Activated T-helper 1 cell treated with anti-CD3 and anti-CD28 coated beads, Interleukin-12 subunit alpha, Interleukin-12 subunit beta, Interleukin-2, Interleukin-4 antibody, amounts not matched to agents 30 ng/mL and 10 ng/mL and 1 ng/mL, durations not matched to agents 14 hours and 24 hours and 36 hours (primary cell): ENCODE data around the gene WNK1. TPM values are rescaled to one million over a fixed set of nuclear protein-coding genes. Genes with fewer than 3 reads are reported as not detected.

Source experiments
- DNase-seq: peaks from one replicate; pipeline ENCODE4 v3.0.0; 2021; ENCODE audit warnings: low spot score
- H3K27ac Mint-ChIP-seq: one replicate; pipeline ENCODE4 v1.8.0; 2021; ENCODE audit warnings: mild to moderate bottlenecking, mixed read lengths
- H3K27me3 Mint-ChIP-seq: one replicate; pipeline ENCODE4 v1.8.0; 2022; ENCODE audit warnings: mild to moderate bottlenecking, moderate library complexity, mixed read lengths; ENCODE audit not compliant: insufficient read depth
- H3K36me3 Mint-ChIP-seq: one replicate; pipeline ENCODE4 v1.8.0; 2021; ENCODE audit warnings: low read depth, mixed read lengths
- H3K4me1 Mint-ChIP-seq: one replicate; pipeline ENCODE4 v1.8.0; 2021; ENCODE audit warnings: low read depth, mixed read lengths
- H3K4me3 Mint-ChIP-seq: one replicate; pipeline ENCODE4 v1.8.0; 2021; ENCODE audit warnings: mild to moderate bottlenecking, moderate library complexity, mixed read lengths
- H3K9me3 Mint-ChIP-seq: one replicate; pipeline ENCODE4 v1.8.0; 2021; ENCODE audit warnings: mixed read lengths
- intact Hi-C: fragments of 100-400 bp; cut with micrococcal nuclease; formaldehyde crosslinking; loops from one replicate; pipeline ENCODE4 v1.15.1; 2024
- total RNA-seq: library from RNA; stranded (reverse); gene quantifications from 2 replicates; pipeline ENCODE4 v1.2.3, GENCODE V29; 2022

WNK1 gene
- total RNA-seq, 1 donor from 2014 or later, result 178 TPM

- no peak for DNase-seq
- H3K36me3 Mint-ChIP-seq, result peaks cover 10% of the 10 kb centered on the region
- H3K27ac Mint-ChIP-seq, result peak overlapping the region; percentile 32
- H3K9me3 Mint-ChIP-seq, result peaks cover 18% of the 10 kb centered on the region
- no peaks in the 10 kb centered on the region for H3K27me3 Mint-ChIP-seq
- peaks cover 65% of the 10 kb centered on the region for H3K4me1 Mint-ChIP-seq
- H3K4me3 Mint-ChIP-seq, result no peak overlapping the region
- intact Hi-C loops, result no loop called here
Measured at GRCh38 chr12:726281-727140, 25.9 kb upstream of the WNK1 start.

DNA sequence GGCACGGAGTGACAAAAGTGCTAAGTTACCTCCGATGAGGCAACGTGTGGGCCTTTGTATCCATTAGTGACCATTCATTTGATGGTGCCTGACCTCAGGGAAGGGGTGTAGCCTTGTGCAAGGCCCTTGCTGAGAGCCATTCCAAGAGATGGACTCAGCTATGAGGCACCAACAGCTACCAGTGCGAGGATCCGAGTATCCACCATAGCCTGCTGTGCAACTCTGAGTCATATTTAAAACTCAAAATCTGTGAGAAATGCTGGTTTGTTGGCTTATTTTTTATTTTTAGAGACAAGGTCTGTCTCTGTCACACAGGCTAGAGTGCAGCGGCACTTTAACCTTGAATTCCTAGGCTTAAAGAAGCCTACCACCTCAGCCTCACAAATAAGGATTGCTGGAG, 25.1 kb upstream of the WNK1 start:
- Mint-ChIP-seq H3K36me3 (peaks cover 10% of the 10 kb centered on the region), H3K9me3 (peaks cover 18% of the 10 kb centered on the region), H3K4me1 (peaks cover 65% of the 10 kb centered on the region), H3K27ac (no peak overlapping the region), H3K27me3 (no peaks in the 10 kb centered on the region), H3K4me3 (no peak overlapping the region)
- no peak for DNase-seq
- intact Hi-C loops, result no loop called here

DNA sequence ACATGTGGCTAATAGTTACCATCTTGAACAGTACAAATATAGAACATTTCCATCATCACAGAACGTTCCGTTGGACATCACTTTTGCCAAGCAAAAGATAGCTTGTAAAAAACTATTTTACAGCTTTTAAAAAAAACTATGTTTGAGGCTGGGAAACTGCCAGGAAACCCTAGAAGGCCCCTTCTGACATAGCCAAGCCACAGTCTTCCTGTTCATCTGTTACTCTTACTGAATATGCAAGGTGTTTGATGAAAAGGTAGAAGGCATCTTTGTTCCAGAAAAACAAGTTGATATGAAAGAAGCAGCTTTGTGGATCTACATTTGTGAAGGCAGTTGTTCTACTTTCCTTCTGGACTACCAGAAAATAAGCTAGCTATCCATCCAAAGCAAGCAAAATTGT, 23.6 kb upstream of the WNK1 start:
- peaks cover 18% of the 10 kb centered on the region for H3K9me3 Mint-ChIP-seq
- H3K27ac Mint-ChIP-seq, result peak overlapping the region; percentile 70
- H3K27me3 Mint-ChIP-seq, result no peaks in the 10 kb centered on the region
- H3K4me1 Mint-ChIP-seq, result peaks cover 56% of the 10 kb centered on the region
- intact Hi-C loops, result loop anchor here (1.0 to 2.0 kb wide), 2 partner anchors 16 to 23 kb away; no protein-coding TSS in a partner anchor
- no peak overlapping the region for H3K4me3 Mint-ChIP-seq
- DNase-seq, result no peak
- peaks cover 10% of the 10 kb centered on the region for H3K36me3 Mint-ChIP-seq

GRCh38 chr12:729221-729620, 23.2 kb upstream of the WNK1 start:
- no peaks in the 10 kb centered on the region for H3K27me3 Mint-ChIP-seq
- H3K4me1 Mint-ChIP-seq, result peaks cover 52% of the 10 kb centered on the region
- no peak for DNase-seq
- H3K4me3 Mint-ChIP-seq, result no peak overlapping the region
- peaks cover 18% of the 10 kb centered on the region for H3K9me3 Mint-ChIP-seq
- peak overlapping the region; percentile 70 for H3K27ac Mint-ChIP-seq
- intact Hi-C loops, result loop anchor here (1.0 to 2.0 kb wide), 2 partner anchors 16 to 22 kb away; no protein-coding TSS in a partner anchor
- peaks cover 8% of the 10 kb centered on the region for H3K36me3 Mint-ChIP-seq

GRCh38 chr12:730550-730949, 21.8 kb upstream of the WNK1 start:
- Mint-ChIP-seq H3K4me3 (no peak overlapping the region), H3K9me3 (peaks cover 18% of the 10 kb centered on the region), H3K36me3 (peaks cover 5% of the 10 kb centered on the region), H3K4me1 (peaks cover 41% of the 10 kb centered on the region), H3K27me3 (no peaks in the 10 kb centered on the region), H3K27ac (no peak overlapping the region)
- no peak for DNase-seq
- intact Hi-C loops, result no loop called here

GRCh38 chr12:737122-737739, 15.1 kb upstream of the WNK1 start:
- intact Hi-C loops, result no loop called here
- Mint-ChIP-seq H3K27ac (no peak overlapping the region), H3K4me3 (no peak overlapping the region), H3K4me1 (peaks cover 8% of the 10 kb centered on the region), H3K36me3 (no peaks in the 10 kb centered on the region), H3K9me3 (no peaks in the 10 kb centered on the region), H3K27me3 (no peaks in the 10 kb centered on the region)
- no peak for DNase-seq

DNA sequence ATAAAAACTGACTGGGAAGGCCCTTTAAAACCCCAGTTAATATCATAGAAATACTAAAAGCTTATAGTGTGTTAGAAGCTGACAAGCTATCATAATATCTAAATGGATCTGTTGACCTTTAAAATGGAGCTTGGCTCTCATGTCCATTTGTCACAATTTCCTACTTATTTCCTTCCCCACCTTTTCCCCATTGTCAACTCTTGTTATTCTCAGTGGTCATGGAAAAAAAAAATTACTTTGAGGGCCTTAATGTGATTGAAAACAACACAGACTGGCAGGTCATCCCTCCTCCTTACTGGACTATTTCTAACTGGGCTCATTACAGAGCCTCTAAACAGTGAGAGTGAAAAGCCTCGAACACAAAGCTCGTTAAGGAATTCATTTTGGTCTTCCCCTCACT, 13.7 kb upstream of the WNK1 start:
- Mint-ChIP-seq H3K36me3 (no peaks in the 10 kb centered on the region), H3K9me3 (no peaks in the 10 kb centered on the region), H3K4me1 (peaks cover 17% of the 10 kb centered on the region), H3K27me3 (no peaks in the 10 kb centered on the region), H3K4me3 (no peak overlapping the region), H3K27ac (no peak overlapping the region)
- intact Hi-C loops, result no loop called here
- DNase-seq, result no peak

DNA sequence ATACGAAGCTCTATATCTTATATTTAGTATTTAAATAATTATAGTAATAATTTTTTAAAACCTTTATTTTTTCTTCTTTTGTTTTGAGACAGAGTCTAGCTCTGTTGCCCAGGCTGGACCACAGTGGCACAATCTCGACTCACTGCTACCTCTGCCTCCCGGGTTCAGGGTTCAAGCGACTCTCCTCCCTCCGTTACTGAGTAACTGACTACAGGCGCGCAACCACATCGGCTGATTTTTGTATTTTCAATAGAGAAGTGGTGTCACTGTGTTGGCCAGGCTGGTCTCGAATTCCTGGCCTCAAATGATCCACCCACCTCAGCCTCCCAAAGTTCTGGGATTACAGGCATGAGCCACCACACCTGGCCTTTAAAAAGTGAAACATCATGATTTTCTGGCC, 13.0 kb upstream of the WNK1 start:
- no peaks in the 10 kb centered on the region for H3K27me3 Mint-ChIP-seq
- no peak for DNase-seq
- no peaks in the 10 kb centered on the region for H3K36me3 Mint-ChIP-seq
- H3K4me1 Mint-ChIP-seq, result peaks cover 23% of the 10 kb centered on the region
- H3K9me3 Mint-ChIP-seq, result no peaks in the 10 kb centered on the region
- intact Hi-C loops, result no loop called here
- H3K27ac Mint-ChIP-seq, result no peak overlapping the region
- H3K4me3 Mint-ChIP-seq, result no peak overlapping the region

- no peaks in the 10 kb centered on the region for H3K9me3 Mint-ChIP-seq
- H3K27ac Mint-ChIP-seq, result no peak overlapping the region
- H3K36me3 Mint-ChIP-seq, result no peaks in the 10 kb centered on the region
- DNase-seq, result no peak
- H3K27me3 Mint-ChIP-seq, result no peaks in the 10 kb centered on the region
- H3K4me1 Mint-ChIP-seq, result peaks cover 24% of the 10 kb centered on the region
- intact Hi-C loops, result no loop called here
- H3K4me3 Mint-ChIP-seq, result no peak overlapping the region
Measured at GRCh38 chr12:740921-741320, 11.5 kb upstream of the WNK1 start.

DNA sequence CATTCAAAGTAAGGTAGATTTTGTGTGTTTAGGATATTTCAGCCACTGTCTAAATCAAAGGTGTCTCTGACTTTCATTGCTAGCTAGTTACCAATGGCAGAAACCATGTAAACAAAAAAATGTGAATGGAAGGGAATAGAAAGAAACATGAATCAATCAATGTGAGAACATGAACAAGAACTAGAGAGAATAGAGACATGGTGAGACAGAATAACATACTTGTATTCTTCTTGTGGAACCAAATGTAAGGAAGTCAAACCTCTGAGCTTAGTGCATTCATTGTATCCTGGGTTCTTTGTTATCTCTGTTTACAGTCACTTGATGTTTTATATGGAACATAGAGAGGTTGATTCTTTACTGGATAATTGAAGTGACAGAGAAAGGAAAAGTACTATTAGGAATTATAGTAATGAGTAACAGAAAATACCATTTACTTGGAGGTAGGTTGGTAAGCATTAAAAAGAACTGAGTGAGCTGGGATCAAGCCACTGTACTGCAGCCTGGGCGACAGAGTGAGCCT, 2.6 kb upstream of the WNK1 start:
- H3K4me3 Mint-ChIP-seq, result peak overlapping the region; percentile 76
- intact Hi-C loops, result loop anchor here (2.0 to 5.0 kb wide), 4 partner anchors 37 to 842 kb away; partner anchors contain the start of genes CCDC77 and FBXL14
- peaks cover 3% of the 10 kb centered on the region for H3K4me1 Mint-ChIP-seq
- H3K9me3 Mint-ChIP-seq, result no peaks in the 10 kb centered on the region
- peaks cover 12% of the 10 kb centered on the region for H3K36me3 Mint-ChIP-seq
- H3K27ac Mint-ChIP-seq, result peak overlapping the region; percentile 86
- H3K27me3 Mint-ChIP-seq, result no peaks in the 10 kb centered on the region
- no peak for DNase-seq

DNA sequence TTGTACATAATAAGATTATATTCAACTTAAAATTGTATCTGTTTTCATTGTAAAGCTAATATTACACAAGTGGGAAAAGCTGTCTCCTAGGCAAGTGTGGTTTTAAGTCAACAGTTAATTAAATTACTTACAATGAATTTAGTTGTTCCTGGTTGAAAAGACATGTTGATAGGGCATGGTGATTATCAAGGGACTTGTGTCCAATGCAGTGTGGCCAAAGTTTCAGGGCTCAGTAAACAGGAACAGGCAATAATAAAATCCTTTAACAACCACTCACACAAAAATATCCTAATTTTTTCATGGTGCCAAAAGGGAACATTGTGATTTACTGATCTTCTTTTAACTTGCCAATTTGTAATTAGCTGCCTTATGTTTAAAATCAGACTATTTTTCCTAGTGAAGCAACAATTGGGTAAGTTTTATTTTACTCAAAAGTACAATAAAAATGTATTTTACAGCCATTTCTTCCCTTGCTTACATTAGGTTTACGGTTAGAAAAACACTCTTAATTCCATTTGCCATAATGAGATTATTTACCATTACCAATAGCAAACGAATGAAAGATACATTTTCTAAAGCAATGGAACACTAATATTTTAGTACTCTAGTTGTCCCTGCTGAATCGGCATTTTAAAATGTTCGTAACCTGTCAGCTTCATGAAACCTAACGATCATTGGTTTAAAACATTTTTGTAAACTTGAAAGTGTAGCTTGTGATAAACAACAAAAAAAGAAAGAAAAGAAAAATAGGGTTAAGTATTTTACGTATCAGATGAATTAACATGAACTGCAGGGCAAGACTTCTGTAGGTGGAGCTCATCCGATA, 1.8 kb upstream of the WNK1 start:
- Mint-ChIP-seq H3K4me1 (peaks cover 9% of the 10 kb centered on the region), H3K27me3 (no peaks in the 10 kb centered on the region), H3K27ac (no peak overlapping the region), H3K4me3 (no peak overlapping the region), H3K9me3 (no peaks in the 10 kb centered on the region), H3K36me3 (peaks cover 18% of the 10 kb centered on the region)
- intact Hi-C loops, result loop anchor here (1.0 to 5.0 kb wide), 10 partner anchors 7 to 842 kb away; partner anchors contain the start of genes CCDC77 and FBXL14
- no peak for DNase-seq

GRCh38 chr12:751192-751998, 984 bp upstream of the WNK1 start:
- DNase-seq, result peak; percentile 83
- intact Hi-C loops, result loop anchor here (1.0 to 5.0 kb wide), 10 partner anchors 8 to 841 kb away; partner anchors contain the start of genes CCDC77 and FBXL14
- no peaks in the 10 kb centered on the region for H3K9me3 Mint-ChIP-seq
- peaks cover 19% of the 10 kb centered on the region for H3K36me3 Mint-ChIP-seq
- no peaks in the 10 kb centered on the region for H3K27me3 Mint-ChIP-seq
- H3K4me1 Mint-ChIP-seq, result peaks cover 17% of the 10 kb centered on the region
- H3K27ac Mint-ChIP-seq, result no peak overlapping the region
- no peak overlapping the region for H3K4me3 Mint-ChIP-seq
